Keratinocyte (primary cell): ENCODE measurements around the gene PPP1R36. TPM values are rescaled to one million over a fixed set of nuclear protein-coding genes. Genes with fewer than 3 reads are reported as not detected.

Source experiments
- DNase-seq: peaks from one replicate; pipeline ENCODE4 v3.0.0-alpha.2; 2011; ENCODE audit warnings: low read depth, missing footprints, low spot score
- FAIRE-seq: peaks from 2 replicates; lab custom pipeline; 2011; peaks lifted over from hg19 to GRCh38; lab: Jason Lieb, UNC
- H2AFZ ChIP-seq: 2 replicates; pipeline ENCODE4 v1.6.0; 2012; ENCODE audit warnings: low read length, control low read depth, inconsistent platforms; ENCODE audit not compliant: control insufficient read depth
- H3K27ac ChIP-seq: 2 replicates; pipeline ENCODE4 v1.5.1; 2011; ENCODE audit warnings: low read length; ENCODE audit not compliant: control insufficient read depth, insufficient read depth
- H3K27me3 ChIP-seq: 3 replicates; pipeline ENCODE4 v1.6.0; 2011; ENCODE audit warnings: low read length; ENCODE audit not compliant: control insufficient read depth, insufficient read depth; ENCODE audit errors: extremely low read depth
- H3K36me3 ChIP-seq, 2 experiments: 2 replicates in 1 of 2; 3 replicates in 1 of 2; pipeline ENCODE4 v1.5.1; 2011; ENCODE audit warnings: low read length in 2 of 2, mild to moderate bottlenecking in 1 of 2; ENCODE audit not compliant: control insufficient read depth in 2 of 2, insufficient read depth in 2 of 2; ENCODE audit errors: extremely low read depth in 1 of 2
- H3K4me1 ChIP-seq: 3 replicates; pipeline ENCODE4 v1.5.1; 2011; ENCODE audit warnings: low read length; ENCODE audit not compliant: control insufficient read depth, insufficient read depth; ENCODE audit errors: extremely low read depth
- H3K4me2 ChIP-seq: 3 replicates; pipeline ENCODE4 v1.6.0; 2011; ENCODE audit warnings: low read depth, low read length; ENCODE audit not compliant: control insufficient read depth, insufficient read depth; ENCODE audit errors: extremely low read depth
- H3K4me3 ChIP-seq, 3 experiments: fragments of 200-600 bp in 1 of 3; sonication (generic) in 1 of 3; 2 replicates in 2 of 3; 3 replicates in 1 of 3; pipeline ENCODE4 v1.5.1; 2011 to 2016; ENCODE audit warnings: low read length in 3 of 3, mild to moderate bottlenecking in 3 of 3, control low read depth in 2 of 3, inconsistent platforms in 1 of 3, low read depth in 1 of 3, mixed read lengths in 1 of 3, mixed run types in 1 of 3, moderate library complexity in 1 of 3; ENCODE audit not compliant: control insufficient read depth in 2 of 3, insufficient read depth in 2 of 3; ENCODE audit errors: extremely low read depth in 1 of 3
- H3K79me2 ChIP-seq: 2 replicates; pipeline ENCODE4 v1.6.0; 2012; ENCODE audit warnings: low read length; ENCODE audit not compliant: control insufficient read depth, insufficient read depth
- H3K9ac ChIP-seq: 3 replicates; pipeline ENCODE4 v1.6.0; 2011; ENCODE audit warnings: low read length; ENCODE audit not compliant: control insufficient read depth, insufficient read depth; ENCODE audit errors: extremely low read depth
- H3K9me1 ChIP-seq: 3 replicates; pipeline ENCODE4 v1.6.0; 2011; ENCODE audit warnings: low read length; ENCODE audit not compliant: control insufficient read depth, insufficient read depth; ENCODE audit errors: extremely low read depth
- H3K9me3 ChIP-seq: 2 replicates; pipeline ENCODE4 v1.5.1; 2012; ENCODE audit warnings: low read depth, low read length; ENCODE audit not compliant: control insufficient read depth
- H4K20me1 ChIP-seq: 3 replicates; pipeline ENCODE4 v1.6.0; 2011; ENCODE audit warnings: low read length; ENCODE audit not compliant: control insufficient read depth, insufficient read depth; ENCODE audit errors: extremely low read depth
- EZH2 ChIP-seq: IDR thresholded peaks from one replicate; pipeline ENCODE4 v1.6.1; 2012; ENCODE audit warnings: inconsistent platforms, mild to moderate bottlenecking, low read length, moderate library complexity
- dilution Hi-C: fragments of 300-500 bp; cut with MboI; formaldehyde crosslinking; loops from one replicate; pipeline ENCODE4 v1.7.0; 2020; ENCODE audit warnings: low sequenced_read_pairs; ENCODE audit not compliant: extremely low pct_ligation_motif_present
- polyA plus RNA-seq, 5 experiments: library from polyadenylated mRNA; depleted of rRNA in 3 of 5; stranded (reverse) in 3 of 5; stranded (forward) in 1 of 5; unstranded in 1 of 5; fragments of >200 nt; gene quantifications; 1 replicate in 1 of 5; 2 replicates in 3 of 5; 3 replicates in 1 of 5; pipeline versions ENCODE4 v1.2.1 to v1.2.3, GENCODE V29; 2011 to 2012; ENCODE audit warnings: missing spikeins in 2 of 5, low read depth in 1 of 5, low replicate concordance in 1 of 5
- TF ChIP-seq, protein P1 (sequence below), 3 experiments: IDR thresholded peaks in 1 of 3; conservative IDR thresholded peaks in 1 of 3; optimal IDR thresholded peaks in 1 of 3; 2 replicates in 2 of 3; 3 replicates in 1 of 3; pipeline versions ENCODE3 to v1.5.1; 2011; ENCODE audit warnings: low read length in 3 of 3, mild to moderate bottlenecking in 3 of 3, moderate library complexity in 2 of 3, control low read depth in 1 of 3, inconsistent platforms in 1 of 3; ENCODE audit not compliant: insufficient read depth in 2 of 3; ENCODE audit errors: extremely low read depth in 1 of 3

PPP1R36 gene
- polyA plus RNA-seq, 1 donor (not counting 4 experiments of a cell fraction or from before 2014, with no cell fraction given) = 0.81 TPM

DNA sequence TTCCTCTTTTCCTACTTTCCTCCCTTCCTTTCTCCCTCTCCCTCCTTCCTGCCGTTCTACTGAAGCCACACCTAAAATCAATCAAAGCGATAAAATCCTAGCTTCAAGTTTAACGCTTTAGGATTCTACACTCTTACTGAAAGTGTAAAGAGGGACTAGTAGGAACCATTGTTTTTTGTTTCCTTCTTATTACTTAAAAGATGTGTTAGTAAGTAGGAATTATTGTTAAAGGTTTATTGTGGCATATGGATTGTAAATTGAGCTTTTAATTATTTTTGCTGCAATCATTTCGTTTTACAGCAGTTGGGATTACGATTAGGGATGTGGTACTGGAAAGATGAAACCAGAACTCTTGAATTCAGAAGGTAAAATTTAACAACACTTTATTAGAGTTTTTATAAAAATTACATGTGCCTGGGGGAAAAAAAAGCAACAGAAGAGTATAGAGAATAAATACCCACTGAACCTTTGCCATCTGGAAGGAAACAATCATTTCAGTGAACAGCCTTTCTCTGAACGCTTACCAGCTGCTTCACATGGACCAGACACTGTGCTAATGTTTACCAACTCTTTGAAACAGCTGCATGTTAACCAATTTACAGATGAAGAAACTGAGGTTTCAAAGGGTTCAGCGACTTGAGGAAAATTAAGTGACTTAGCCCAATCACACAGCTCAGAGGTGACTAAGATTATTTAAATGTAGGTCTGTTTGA is 1.0 kb downstream of the PPP1R36 start:
- Histone ChIP-seq H3K9ac (peak overlapping the region; percentile 50), H4K20me1 (no peaks in the 10 kb centered on the region), H3K4me1 (peaks cover 20% of the 10 kb centered on the region), H3K9me1 (no peaks in the 10 kb centered on the region), H2AFZ (peak overlapping the region; percentile 90), H3K27me3 (no peaks in the 10 kb centered on the region), H3K79me2 (no peaks in the 10 kb centered on the region), H3K4me3 (peak overlapping the region in 1 of 3 experiments; percentile 44), H3K9me3 (no peaks in the 10 kb centered on the region), H3K4me2 (peak overlapping the region; percentile 79), H3K27ac (no peak overlapping the region), H3K36me3 (no peaks in the 10 kb centered on the region)
- TF ChIP-seq, protein P1, sequence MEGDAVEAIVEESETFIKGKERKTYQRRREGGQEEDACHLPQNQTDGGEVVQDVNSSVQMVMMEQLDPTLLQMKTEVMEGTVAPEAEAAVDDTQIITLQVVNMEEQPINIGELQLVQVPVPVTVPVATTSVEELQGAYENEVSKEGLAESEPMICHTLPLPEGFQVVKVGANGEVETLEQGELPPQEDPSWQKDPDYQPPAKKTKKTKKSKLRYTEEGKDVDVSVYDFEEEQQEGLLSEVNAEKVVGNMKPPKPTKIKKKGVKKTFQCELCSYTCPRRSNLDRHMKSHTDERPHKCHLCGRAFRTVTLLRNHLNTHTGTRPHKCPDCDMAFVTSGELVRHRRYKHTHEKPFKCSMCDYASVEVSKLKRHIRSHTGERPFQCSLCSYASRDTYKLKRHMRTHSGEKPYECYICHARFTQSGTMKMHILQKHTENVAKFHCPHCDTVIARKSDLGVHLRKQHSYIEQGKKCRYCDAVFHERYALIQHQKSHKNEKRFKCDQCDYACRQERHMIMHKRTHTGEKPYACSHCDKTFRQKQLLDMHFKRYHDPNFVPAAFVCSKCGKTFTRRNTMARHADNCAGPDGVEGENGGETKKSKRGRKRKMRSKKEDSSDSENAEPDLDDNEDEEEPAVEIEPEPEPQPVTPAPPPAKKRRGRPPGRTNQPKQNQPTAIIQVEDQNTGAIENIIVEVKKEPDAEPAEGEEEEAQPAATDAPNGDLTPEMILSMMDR (optimal IDR thresholded peaks at IDR 0.05 in 1 of 3, IDR thresholded peaks at IDR 0.05 in 1 of 3, conservative IDR thresholded peaks at IDR 0.05 in 1 of 3; ENCODE audit: extremely low read depth in 1 of 3, insufficient read depth in 2 of 3, low read length in 3 of 3) = no peak
- TF ChIP-seq EZH2 = no peak
- dilution Hi-C loops = no loop called here
- DNase-seq (no peak), FAIRE-seq (no peak)

DNA sequence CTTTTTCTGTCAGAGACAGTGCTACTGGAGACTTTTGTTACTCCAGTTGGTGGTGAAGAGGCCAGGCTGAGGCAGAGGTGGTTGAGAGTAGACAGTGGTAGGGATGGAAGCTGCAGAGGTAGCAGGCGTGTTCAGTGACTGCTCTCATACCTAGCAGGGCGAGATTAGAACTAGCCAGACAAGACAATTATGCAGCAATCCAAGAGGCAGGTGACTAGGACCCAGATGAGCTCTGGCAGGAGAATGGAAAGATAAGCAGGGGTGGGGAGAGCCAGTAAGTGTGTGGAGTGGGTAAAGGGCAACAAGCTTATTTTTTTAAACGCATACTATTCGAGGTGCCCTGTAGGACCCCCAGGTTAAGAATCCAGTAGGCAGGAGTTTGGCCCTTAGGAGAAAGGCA is 4.8 kb downstream of the PPP1R36 start:
- no peaks in the 10 kb centered on the region for H3K27me3 ChIP-seq
- no peaks in the 10 kb centered on the region for H4K20me1 ChIP-seq
- dilution Hi-C loops = no loop called here
- FAIRE-seq = no peak
- H3K4me3 ChIP-seq = no peak overlapping the region
- DNase-seq = no peak
- H3K36me3 ChIP-seq = no peaks in the 10 kb centered on the region
- no peak overlapping the region for H3K4me2 ChIP-seq
- H3K9ac ChIP-seq = no peak overlapping the region
- no peaks in the 10 kb centered on the region for H3K9me1 ChIP-seq
- H2AFZ ChIP-seq = no peak overlapping the region
- peaks cover 10% of the 10 kb centered on the region for H3K4me1 ChIP-seq
- H3K27ac ChIP-seq = no peak overlapping the region
- no peaks in the 10 kb centered on the region for H3K79me2 ChIP-seq
- no peaks in the 10 kb centered on the region for H3K9me3 ChIP-seq
- TF ChIP-seq, protein P1 (optimal IDR thresholded peaks at IDR 0.05 in 1 of 3, IDR thresholded peaks at IDR 0.05 in 1 of 3, conservative IDR thresholded peaks at IDR 0.05 in 1 of 3; ENCODE audit: extremely low read depth in 1 of 3, insufficient read depth in 2 of 3, low read length in 3 of 3) = no peak
- no peak for TF ChIP-seq EZH2
